Sciatic nerve (tissue), 2 donors: Measurements from ENCODE around the gene B4GALT3. TPM values are rescaled to one million over a fixed set of nuclear protein-coding genes. Genes with fewer than 3 reads are reported as not detected.
A peak's percentile ranks its signal among the peaks of the same experiment; 100 is the strongest.

Source experiments
- ATAC-seq: fragments of 200-7000 bp; cut with Tn5 transposase; one replicate; pipeline ENCODE4 v1.9.1; 2020; ENCODE audit warnings: mild to moderate bottlenecking, moderate library complexity
- DNase-seq: peaks from one replicate; pipeline ENCODE4 v3.0.0-alpha.2; 2020; ENCODE audit warnings: low spot score
- intact Hi-C: fragments of 100-400 bp; cut with DNase I; formaldehyde crosslinking; loops from one replicate; pipeline ENCODE4 v1.14.2; 2022
- total RNA-seq: library from RNA; stranded (reverse); fragmentation: NEBNext Ultra II Directional; extraction: Animal tissue kit (Norgen Biotek cat#: 25700); gene quantifications from one replicate; pipeline ENCODE4 v1.2.1, GENCODE V29; 2021
- donor health status: DM: no; HTN: no; CAD: no.
- donor health status: DM: no; HTN: no; CAD: no.

B4GALT3 gene
- total RNA-seq, 1 donor from 2014 or later = 21.0 TPM

DNA sequence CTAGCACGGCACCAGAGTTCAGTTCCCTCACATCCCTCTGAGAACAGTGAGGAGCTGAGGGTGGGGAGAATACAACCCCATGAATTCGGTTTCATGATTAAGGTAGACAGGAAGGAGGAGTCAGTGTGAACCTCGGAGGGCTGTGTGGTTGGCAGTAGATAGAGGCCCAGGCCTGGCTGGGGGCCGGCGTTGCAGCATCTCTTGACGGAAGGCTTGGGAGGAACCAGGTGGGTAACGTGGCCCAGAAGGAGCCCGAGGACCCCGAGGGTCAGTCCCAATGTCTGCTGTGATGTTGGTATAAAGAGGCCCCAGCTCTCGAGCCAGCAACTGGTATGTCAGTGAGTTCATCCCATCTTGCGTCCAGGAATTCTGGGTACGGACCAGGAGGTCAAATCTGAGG, 5.6 kb downstream of the B4GALT3 start:
- DNase-seq (no peak), ATAC-seq (no peak)
- intact Hi-C loops = no loop called here

- ATAC-seq = no peak
- intact Hi-C loops = no loop called here
- no peak for DNase-seq
Measured at GRCh38 chr1:161171191-161171590, 6.1 kb downstream of the B4GALT3 start.

GRCh38 chr1:161168906-161169305, 8.4 kb downstream of the B4GALT3 start:
- ATAC-seq (no peak), DNase-seq (no peak)
- intact Hi-C loops = no loop called here

GRCh38 chr1:161166669-161167548, 10.4 kb downstream of the B4GALT3 start:
- no peak for ATAC-seq

GRCh38 chr1:161165742-161166668, 11.3 kb downstream of the B4GALT3 start, which contains the start of gene PPOX:
Gene PPOX (plus strand): TSS chr1:161166426. CDS start chr1:161166848, 422 bp downstream.
- DNase-seq (peak; percentile 96), ATAC-seq (peak; percentile 98)
- intact Hi-C loops = no loop called here

More at GRCh38 chr1:161166669-161167548, 10.4 kb downstream of the B4GALT3 start:
- intact Hi-C loops = no loop called here
- DNase-seq = no peak

DNA sequence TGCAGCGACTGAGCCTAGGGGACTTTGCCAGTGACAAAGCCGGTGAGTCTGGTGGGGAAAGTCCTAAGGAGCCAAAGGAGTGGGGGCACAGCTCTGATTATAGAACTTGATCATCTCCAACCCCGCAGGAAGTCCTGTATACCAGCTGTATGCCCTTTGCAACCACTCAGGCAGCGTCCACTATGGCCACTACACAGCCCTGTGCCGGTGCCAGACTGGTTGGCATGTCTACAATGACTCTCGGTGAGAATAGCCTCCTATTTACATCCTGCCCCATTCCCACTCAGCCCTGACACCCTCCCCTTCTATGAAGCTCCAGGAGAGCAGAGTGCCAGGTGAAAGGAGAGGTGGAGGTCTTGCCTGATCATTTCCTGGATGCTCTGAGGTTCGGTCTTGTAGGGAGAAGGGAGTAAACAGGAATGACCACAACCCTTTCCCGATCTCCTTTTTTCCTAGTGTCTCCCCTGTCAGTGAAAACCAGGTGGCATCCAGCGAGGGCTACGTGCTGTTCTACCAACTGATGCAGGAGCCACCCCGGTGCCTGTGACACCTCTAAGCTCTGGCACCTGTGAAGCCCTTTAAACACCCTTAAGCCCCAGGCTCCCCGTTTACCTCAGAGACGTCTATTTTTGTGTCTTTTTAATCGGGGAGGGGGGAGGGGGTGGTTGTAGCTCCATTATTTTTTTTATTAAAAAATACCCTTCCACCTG, 12.3 kb downstream of the B4GALT3 start:
- DNase-seq (no peak), ATAC-seq (no peak)
- intact Hi-C loops = no loop called here

GRCh38 chr1:161163793-161164192, 13.5 kb downstream of the B4GALT3 start:
- DNase-seq (no peak), ATAC-seq (no peak)
- intact Hi-C loops = no loop called here

DNA sequence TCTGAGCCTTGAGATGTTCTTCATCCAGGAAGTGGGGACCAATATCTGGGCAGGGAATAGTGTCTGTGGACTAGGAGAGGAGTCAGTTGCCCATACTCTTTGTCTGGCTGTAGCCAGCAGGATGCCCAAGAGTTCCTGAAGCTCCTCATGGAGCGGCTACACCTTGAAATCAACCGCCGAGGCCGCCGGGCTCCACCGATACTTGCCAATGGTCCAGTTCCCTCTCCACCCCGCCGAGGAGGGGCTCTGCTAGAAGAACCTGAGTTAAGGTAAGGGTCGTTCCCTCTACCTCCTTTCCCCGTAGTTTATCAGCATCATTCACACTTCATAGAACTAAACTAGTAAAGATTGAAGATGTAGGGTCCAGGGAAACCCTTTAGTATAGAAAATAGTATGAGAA, 14.5 kb downstream of the B4GALT3 start:
- ATAC-seq = no peak
- no peak for DNase-seq
- intact Hi-C loops = no loop called here

- ATAC-seq (no peak), DNase-seq (no peak)
- intact Hi-C loops = no loop called here
Measured at GRCh38 chr1:161162052-161162451, 15.3 kb downstream of the B4GALT3 start.

GRCh38 chr1:161161652-161162051, 15.7 kb downstream of the B4GALT3 start:
- DNase-seq (no peak), ATAC-seq (no peak)
- intact Hi-C loops = no loop called here

- DNase-seq = no peak
- ATAC-seq = no peak
- intact Hi-C loops = no loop called here
Measured at GRCh38 chr1:161160671-161161145, 16.6 kb downstream of the B4GALT3 start.

- DNase-seq (no peak), ATAC-seq (no peak)
- intact Hi-C loops = no loop called here
Measured at GRCh38 chr1:161159913-161160243, 17.4 kb downstream of the B4GALT3 start.

- DNase-seq = peak; percentile 96
- ATAC-seq = peak; percentile 97
- intact Hi-C loops = no loop called here
Measured at GRCh38 chr1:161159087-161159912, 18.0 kb downstream of the B4GALT3 start, which contains the start of gene USP21. Gene USP21 (plus strand): TSS chr1:161159500. CDS start chr1:161160641, 1,141 bp downstream.

DNA sequence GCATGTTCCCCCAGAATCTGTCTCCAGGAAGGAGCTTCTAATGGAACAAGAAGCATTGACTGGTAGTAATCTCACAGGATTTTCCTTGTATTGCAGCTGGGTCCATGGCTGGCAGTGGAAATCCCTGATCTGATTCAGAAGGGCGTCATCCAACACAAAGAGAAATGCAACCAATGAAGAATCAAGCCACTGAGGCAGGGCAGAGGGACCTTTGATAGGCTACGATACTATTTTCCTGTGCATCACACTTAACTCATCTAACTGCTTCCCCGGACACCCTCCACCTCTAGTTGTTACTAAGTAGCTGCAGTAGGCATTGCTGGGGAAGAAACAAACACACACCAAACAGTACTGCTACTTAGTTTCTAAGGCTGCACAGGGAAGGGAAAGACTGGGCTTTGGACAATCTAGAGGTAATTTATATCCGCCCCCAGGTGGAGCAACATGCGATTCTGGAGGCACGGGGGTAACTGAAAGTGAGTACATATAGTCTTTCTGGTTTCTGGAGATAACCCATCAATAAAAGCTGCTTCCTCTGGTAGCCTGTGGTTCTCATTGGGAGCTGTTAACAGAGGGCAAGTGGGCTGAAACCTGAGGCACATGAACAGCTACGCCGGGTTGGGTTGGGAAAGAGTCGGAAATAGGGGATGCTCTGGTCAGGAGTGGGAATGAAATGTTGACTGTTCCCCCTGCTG, 18.8 kb downstream of the B4GALT3 start:
- DNase-seq = no peak
- no peak for ATAC-seq
- intact Hi-C loops = no loop called here

- intact Hi-C loops = no loop called here
- DNase-seq (no peak), ATAC-seq (no peak)
Measured at GRCh38 chr1:161157867-161158266, 19.4 kb downstream of the B4GALT3 start.

DNA sequence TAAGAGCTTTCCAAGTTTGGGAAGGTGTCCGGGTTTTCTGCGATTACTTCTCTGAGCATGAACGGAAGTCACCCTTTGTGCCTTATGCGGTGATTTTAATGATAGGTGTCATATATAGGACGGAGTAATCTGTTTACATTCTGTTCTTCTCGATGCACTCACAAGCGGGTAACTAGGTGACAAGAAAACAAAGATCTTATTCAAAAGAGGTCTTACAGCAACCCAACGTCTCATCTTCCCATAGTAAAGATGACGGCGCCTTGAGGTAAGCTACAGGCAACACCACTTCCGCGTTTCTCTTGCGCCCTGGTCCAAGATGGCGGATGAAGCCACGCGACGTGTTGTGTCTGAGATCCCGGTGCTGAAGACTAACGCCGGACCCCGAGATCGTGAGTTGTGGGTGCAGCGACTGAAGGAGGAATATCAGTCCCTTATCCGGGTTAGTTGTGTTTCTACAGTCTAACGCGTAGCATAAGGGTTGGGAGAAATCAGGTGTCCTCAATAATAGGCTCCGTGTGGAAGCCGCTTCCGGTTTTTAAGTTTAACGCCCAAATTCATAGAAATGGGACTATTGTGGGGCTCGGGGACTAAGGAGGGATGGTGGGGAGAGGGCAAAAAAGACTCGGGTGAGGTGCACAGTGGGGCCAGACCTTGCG, 23.5 kb downstream of the B4GALT3 start, which contains the start of gene UFC1:
TSS of gene UFC1 (plus strand) at position 297 of the 656 bp plus-strand sequence. CDS start at position 317, 20 bp downstream.
- intact Hi-C loops = no loop called here
- peak; percentile 96 for ATAC-seq
- DNase-seq = peak; percentile 87

DNA sequence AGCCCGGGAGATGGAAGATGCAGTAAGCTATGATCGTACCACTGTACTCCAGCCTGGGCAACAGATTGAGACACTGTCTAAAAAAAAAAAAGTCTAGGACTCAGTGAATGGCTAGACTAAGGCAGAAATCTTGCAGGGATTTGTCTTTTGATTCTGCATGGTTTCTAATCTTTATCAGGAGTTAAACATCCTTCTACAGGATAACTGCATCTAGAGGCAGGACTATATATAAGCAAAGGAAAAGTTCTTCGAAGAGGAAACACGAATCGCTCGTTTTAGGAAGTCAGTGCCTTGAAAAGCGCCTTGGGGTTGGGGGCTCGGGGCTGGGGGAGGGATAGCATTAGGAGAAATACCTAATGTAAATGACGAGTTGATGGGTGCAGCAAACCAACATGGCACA, 24.1 kb downstream of the B4GALT3 start:
- ATAC-seq = no peak
- intact Hi-C loops = no loop called here
- no peak for DNase-seq
